G401 (cell line): Measurements from ENCODE around the gene ANXA4. TPM values are rescaled to one million over a fixed set of nuclear protein-coding genes. Genes with fewer than 3 reads are reported as not detected.
"Not testable (repeated sequence)": the region's sequence is repeated elsewhere in the genome, so short reads cannot be mapped to it uniquely, and the experiment has no call there.

ENCODE experiments used
- DNase-seq: peaks from one replicate; pipeline ENCODE4 v3.0.0-alpha.2; 2015; ENCODE audit warnings: low spot score
- in situ Hi-C: cut with HindIII; loops from 2 replicates; pipeline ENCODE4 v1.10.0; 2016; ENCODE audit warnings: low sequenced_read_pairs, mixed read lengths
- total RNA-seq: library from RNA; depleted of rRNA; stranded (reverse); fragments of >200 nt; shearing (Covaris generic); gene quantifications from 2 replicates; pipeline ENCODE4 v1.2.3, GENCODE V29; 2014; rRNA removed

Gene ANXA4
- total RNA-seq: 64.8 and 85.8 TPM in 2 replicates

GRCh38 chr2:69741575-69742321, at the start of gene ANXA4:
ANXA4 (plus strand) TSS chr2:69742134; CDS start chr2:69781566, 39,432 bp downstream.
- in situ Hi-C loops: no loop called here
- DNase-seq: peak; percentile 41

GRCh38 chr2:69692424-69692823, 49.5 kb upstream of the ANXA4 start:
- DNase-seq: no peak
- in situ Hi-C loops: no loop called here

GRCh38 chr2:69693059-69693774, 48.7 kb upstream of the ANXA4 start:
- DNase-seq: no peak
- in situ Hi-C loops: no loop called here

- in situ Hi-C loops: no loop called here
- no peak for DNase-seq
These were observed 48.0 kb upstream of the ANXA4 start for GRCh38 chr2:69693775-69694450.

GRCh38 chr2:69694894-69695849, 46.8 kb upstream of the ANXA4 start:
- in situ Hi-C loops: no loop called here
- no peak for DNase-seq

GRCh38 chr2:69695850-69696216, 46.1 kb upstream of the ANXA4 start:
- in situ Hi-C loops: no loop called here
- DNase-seq: no peak

- DNase-seq: no peak
- in situ Hi-C loops: no loop called here
These were observed 41.6 kb upstream of the ANXA4 start for GRCh38 chr2:69700381-69700780.

GRCh38 chr2:69701100-69701945, 40.6 kb upstream of the ANXA4 start:
- in situ Hi-C loops: no loop called here
- DNase-seq: no peak

- DNase-seq: no peak
- in situ Hi-C loops: no loop called here
These were observed 38.7 kb upstream of the ANXA4 start for GRCh38 chr2:69703189-69703588.

- in situ Hi-C loops: no loop called here
- no peak for DNase-seq
These were observed 37.5 kb upstream of the ANXA4 start for GRCh38 chr2:69704446-69704845.

GRCh38 chr2:69709290-69709689, 32.6 kb upstream of the ANXA4 start:
- in situ Hi-C loops: no loop called here
- no peak for DNase-seq

GRCh38 chr2:69711971-69712370, 30.0 kb upstream of the ANXA4 start:
- no peak for DNase-seq
- in situ Hi-C loops: no loop called here

GRCh38 chr2:69714024-69714423, 27.9 kb upstream of the ANXA4 start:
- in situ Hi-C loops: no loop called here
- DNase-seq: no peak

- in situ Hi-C loops: not testable (repeated sequence)
These were observed 27.3 kb upstream of the ANXA4 start for GRCh38 chr2:69714539-69715220.

GRCh38 chr2:69715964-69716363, 26.0 kb upstream of the ANXA4 start:
- no peak for DNase-seq
- in situ Hi-C loops: no loop called here

More at GRCh38 chr2:69714539-69715220, 27.3 kb upstream of the ANXA4 start:
- DNase-seq: peak; percentile 71

GRCh38 chr2:69716555-69717120, 25.3 kb upstream of the ANXA4 start:
- no peak for DNase-seq
- in situ Hi-C loops: no loop called here

GRCh38 chr2:69717186-69717585, 24.7 kb upstream of the ANXA4 start:
- DNase-seq: no peak
- in situ Hi-C loops: no loop called here
